Hepatocyte (in vitro differentiated cells): Measurements from ENCODE around the gene SLC7A9. TPM values are rescaled to one million over a fixed set of nuclear protein-coding genes. Genes with fewer than 3 reads are reported as not detected.

Source experiments
- DNase-seq: peaks from one replicate; pipeline ENCODE4 v3.0.0-alpha.2; 2016; ENCODE audit warnings: low spot score
- H2AFZ ChIP-seq: fragments of 200-600 bp; sonication (generic); 2 replicates; pipeline ENCODE4 v1.6.0; 2016; ENCODE audit warnings: antibody characterized with exemption, mild to moderate bottlenecking
- H3K27ac ChIP-seq: fragments of 200-600 bp; sonication (generic); 2 replicates; pipeline ENCODE4 v1.5.1; 2016; ENCODE audit warnings: mild to moderate bottlenecking
- H3K27me3 ChIP-seq: fragments of 200-600 bp; sonication (generic); 2 replicates; pipeline ENCODE4 v1.6.1; 2016
- H3K36me3 ChIP-seq: fragments of 200-600 bp; sonication (generic); replicated peaks from 2 replicates; pipeline ENCODE4 v1.5.1; 2016; ENCODE audit warnings: low read depth; ENCODE audit not compliant: insufficient read depth
- H3K4me1 ChIP-seq: fragments of 200-600 bp; sonication (generic); 2 replicates; pipeline ENCODE4 v1.5.1; 2016; ENCODE audit warnings: mild to moderate bottlenecking, moderate library complexity; ENCODE audit not compliant: insufficient read depth
- H3K4me2 ChIP-seq: fragments of 200-600 bp; sonication (generic); 2 replicates; pipeline ENCODE4 v1.6.0; 2016
- H3K4me3 ChIP-seq: fragments of 200-600 bp; sonication (generic); 2 replicates; pipeline ENCODE4 v1.5.1; 2016; ENCODE audit warnings: mild to moderate bottlenecking
- H3K79me2 ChIP-seq: fragments of 200-600 bp; sonication (generic); 2 replicates; pipeline ENCODE4 v1.6.0; 2017; ENCODE audit warnings: mild to moderate bottlenecking
- H3K9me2 ChIP-seq: fragments of 200-600 bp; sonication (generic); replicated peaks from 2 replicates; pipeline ENCODE4 v1.6.0; 2017; ENCODE audit warnings: mild to moderate bottlenecking; ENCODE audit not compliant: insufficient read depth
- H3K9me3 ChIP-seq: fragments of 200-600 bp; sonication (generic); 2 replicates; pipeline ENCODE4 v1.5.1; 2016; ENCODE audit warnings: low read depth, mild to moderate bottlenecking
- H4K20me1 ChIP-seq: fragments of 200-600 bp; sonication (generic); 2 replicates; pipeline ENCODE4 v1.6.0; 2016; ENCODE audit warnings: mild to moderate bottlenecking; ENCODE audit not compliant: insufficient read depth, poor library complexity, severe bottlenecking
- CTCF ChIP-seq: fragments of 200-600 bp; sonication (generic); IDR thresholded peaks from 2 replicates; pipeline ENCODE4 v1.5.1; 2016; ENCODE audit warnings: antibody characterized with exemption, mild to moderate bottlenecking; ENCODE audit not compliant: poor library complexity
- EZH2 ChIP-seq: fragments of 200-600 bp; sonication (generic); IDR thresholded peaks from 2 replicates; pipeline ENCODE4 v1.6.1; 2016; ENCODE audit warnings: antibody characterized with exemption, mild to moderate bottlenecking, borderline replicate concordance
- EZH2phosphoT487 ChIP-seq: fragments of 200-600 bp; sonication (generic); IDR thresholded peaks from one replicate; pipeline ENCODE4 v1.6.1; 2018; ENCODE audit warnings: antibody characterized with exemption, mild to moderate bottlenecking, low read depth, moderate library complexity; ENCODE audit not compliant: unreplicated experiment, severe bottlenecking
- WGBS: methylation state at CpG from one replicate; pipeline ENCODE4 v1.1.6; 2016; ENCODE audit warnings: low lambda C conversion rate; ENCODE audit errors: missing lambda C conversion rate; 5-methylcytosine and 5-hydroxymethylcytosine counted together
- polyA plus RNA-seq: library from polyadenylated mRNA; unstranded; fragments of >200 nt; fragmentation: Nextera tagmentation; extraction: Ambion mirVana; gene quantifications from 2 replicates; pipeline ENCODE4 v1.2.1, GENCODE V29; 2016
- total RNA-seq: library from RNA; depleted of rRNA; stranded (reverse); fragments of >200 nt; gene quantifications from 2 replicates; pipeline ENCODE4 v1.2.3, GENCODE V29; 2014

The SLC7A9 gene
- total and polyA plus RNA-seq, 2 experiments from 2014 or later = 7.6 to 9.6 TPM

- H3K4me2 ChIP-seq = no peak overlapping the region
- TF ChIP-seq EZH2phosphoT487 (no peak), CTCF (no peak), EZH2 (no peak)
Observed at GRCh38 chr19:32813862-32814425, 55.6 kb downstream of the SLC7A9 start.

GRCh38 chr19:32812571-32812970 is 57.0 kb downstream of the SLC7A9 start:
- no peaks in the 10 kb centered on the region for H3K79me2 ChIP-seq
- no peaks in the 10 kb centered on the region for H3K27me3 ChIP-seq
- H3K36me3 ChIP-seq = no peaks in the 10 kb centered on the region
- no peak overlapping the region for H3K27ac ChIP-seq
- no peaks in the 10 kb centered on the region for H3K4me1 ChIP-seq
- 90% methylated on average over 3 of the region's 3 CpGs for WGBS
- no peak overlapping the region for H2AFZ ChIP-seq
- no peak for DNase-seq
- no peaks in the 10 kb centered on the region for H3K9me3 ChIP-seq
- H3K4me2 ChIP-seq = no peak overlapping the region
- no peaks in the 10 kb centered on the region for H4K20me1 ChIP-seq
- no peaks in the 10 kb centered on the region for H3K9me2 ChIP-seq
- H3K4me3 ChIP-seq = no peak overlapping the region
- TF ChIP-seq EZH2 = no peak
- no peak for TF ChIP-seq EZH2phosphoT487
- TF ChIP-seq CTCF = no peak

More at GRCh38 chr19:32813862-32814425, 55.6 kb downstream of the SLC7A9 start:
- 71% methylated on average over 15 of the region's 15 CpGs for WGBS
- DNase-seq = no peak
- H4K20me1 ChIP-seq = no peaks in the 10 kb centered on the region
- H3K79me2 ChIP-seq = no peaks in the 10 kb centered on the region
- no peaks in the 10 kb centered on the region for H3K27me3 ChIP-seq
- no peaks in the 10 kb centered on the region for H3K9me3 ChIP-seq
- H3K4me1 ChIP-seq = no peaks in the 10 kb centered on the region
- no peaks in the 10 kb centered on the region for H3K9me2 ChIP-seq
- no peaks in the 10 kb centered on the region for H3K36me3 ChIP-seq
- H3K4me3 ChIP-seq = no peak overlapping the region
- no peak overlapping the region for H3K27ac ChIP-seq
- H2AFZ ChIP-seq = no peak overlapping the region

GRCh38 chr19:32812036-32812435 is 57.5 kb downstream of the SLC7A9 start:
- 92% methylated on average over 10 of the region's 10 CpGs for WGBS

More at GRCh38 chr19:32812036-32812435, 57.5 kb downstream of the SLC7A9 start:
- Histone ChIP-seq H3K27me3 (no peaks in the 10 kb centered on the region), H3K4me2 (no peak overlapping the region), H3K79me2 (no peaks in the 10 kb centered on the region), H3K36me3 (no peaks in the 10 kb centered on the region), H3K4me3 (no peak overlapping the region), H2AFZ (no peak overlapping the region), H3K9me3 (no peaks in the 10 kb centered on the region), H3K9me2 (no peaks in the 10 kb centered on the region), H3K27ac (no peak overlapping the region), H3K4me1 (no peaks in the 10 kb centered on the region), H4K20me1 (no peaks in the 10 kb centered on the region)
- DNase-seq = no peak
- no peak for TF ChIP-seq EZH2
- TF ChIP-seq EZH2phosphoT487 = no peak
- TF ChIP-seq CTCF = no peak
